Keratinocyte (primary cell): ENCODE measurements around the gene GLCE. TPM values are rescaled to one million over a fixed set of nuclear protein-coding genes. Genes with fewer than 3 reads are reported as not detected.

Source experiments
- DNase-seq: peaks from one replicate; pipeline ENCODE4 v3.0.0-alpha.2; 2011; ENCODE audit warnings: low read depth, missing footprints, low spot score
- FAIRE-seq: peaks from 2 replicates; lab custom pipeline; 2011; peaks lifted over from hg19 to GRCh38; lab: Jason Lieb, UNC
- H2AFZ ChIP-seq: 2 replicates; pipeline ENCODE4 v1.6.0; 2012; ENCODE audit warnings: low read length, control low read depth, inconsistent platforms; ENCODE audit not compliant: control insufficient read depth
- H3K27ac ChIP-seq: 2 replicates; pipeline ENCODE4 v1.5.1; 2011; ENCODE audit warnings: low read length; ENCODE audit not compliant: control insufficient read depth, insufficient read depth
- H3K27me3 ChIP-seq: 3 replicates; pipeline ENCODE4 v1.6.0; 2011; ENCODE audit warnings: low read length; ENCODE audit not compliant: control insufficient read depth, insufficient read depth; ENCODE audit errors: extremely low read depth
- H3K36me3 ChIP-seq, 2 experiments: 2 replicates in 1 of 2; 3 replicates in 1 of 2; pipeline ENCODE4 v1.5.1; 2011; ENCODE audit warnings: low read length in 2 of 2, mild to moderate bottlenecking in 1 of 2; ENCODE audit not compliant: control insufficient read depth in 2 of 2, insufficient read depth in 2 of 2; ENCODE audit errors: extremely low read depth in 1 of 2
- H3K4me1 ChIP-seq: 3 replicates; pipeline ENCODE4 v1.5.1; 2011; ENCODE audit warnings: low read length; ENCODE audit not compliant: control insufficient read depth, insufficient read depth; ENCODE audit errors: extremely low read depth
- H3K4me2 ChIP-seq: 3 replicates; pipeline ENCODE4 v1.6.0; 2011; ENCODE audit warnings: low read depth, low read length; ENCODE audit not compliant: control insufficient read depth, insufficient read depth; ENCODE audit errors: extremely low read depth
- H3K4me3 ChIP-seq, 3 experiments: fragments of 200-600 bp in 1 of 3; sonication (generic) in 1 of 3; 2 replicates in 2 of 3; 3 replicates in 1 of 3; pipeline ENCODE4 v1.5.1; 2011 to 2016; ENCODE audit warnings: low read length in 3 of 3, mild to moderate bottlenecking in 3 of 3, control low read depth in 2 of 3, inconsistent platforms in 1 of 3, low read depth in 1 of 3, mixed read lengths in 1 of 3, mixed run types in 1 of 3, moderate library complexity in 1 of 3; ENCODE audit not compliant: control insufficient read depth in 2 of 3, insufficient read depth in 2 of 3; ENCODE audit errors: extremely low read depth in 1 of 3
- H3K79me2 ChIP-seq: 2 replicates; pipeline ENCODE4 v1.6.0; 2012; ENCODE audit warnings: low read length; ENCODE audit not compliant: control insufficient read depth, insufficient read depth
- H3K9ac ChIP-seq: 3 replicates; pipeline ENCODE4 v1.6.0; 2011; ENCODE audit warnings: low read length; ENCODE audit not compliant: control insufficient read depth, insufficient read depth; ENCODE audit errors: extremely low read depth
- H3K9me1 ChIP-seq: 3 replicates; pipeline ENCODE4 v1.6.0; 2011; ENCODE audit warnings: low read length; ENCODE audit not compliant: control insufficient read depth, insufficient read depth; ENCODE audit errors: extremely low read depth
- H3K9me3 ChIP-seq: 2 replicates; pipeline ENCODE4 v1.5.1; 2012; ENCODE audit warnings: low read depth, low read length; ENCODE audit not compliant: control insufficient read depth
- H4K20me1 ChIP-seq: 3 replicates; pipeline ENCODE4 v1.6.0; 2011; ENCODE audit warnings: low read length; ENCODE audit not compliant: control insufficient read depth, insufficient read depth; ENCODE audit errors: extremely low read depth
- EZH2 ChIP-seq: IDR thresholded peaks from one replicate; pipeline ENCODE4 v1.6.1; 2012; ENCODE audit warnings: inconsistent platforms, mild to moderate bottlenecking, low read length, moderate library complexity
- dilution Hi-C: fragments of 300-500 bp; cut with MboI; formaldehyde crosslinking; loops from one replicate; pipeline ENCODE4 v1.7.0; 2020; ENCODE audit warnings: low sequenced_read_pairs; ENCODE audit not compliant: extremely low pct_ligation_motif_present
- polyA plus RNA-seq, 5 experiments: library from polyadenylated mRNA; depleted of rRNA in 3 of 5; stranded (reverse) in 3 of 5; stranded (forward) in 1 of 5; unstranded in 1 of 5; fragments of >200 nt; gene quantifications; 1 replicate in 1 of 5; 2 replicates in 3 of 5; 3 replicates in 1 of 5; pipeline versions ENCODE4 v1.2.1 to v1.2.3, GENCODE V29; 2011 to 2012; ENCODE audit warnings: missing spikeins in 2 of 5, low read depth in 1 of 5, low replicate concordance in 1 of 5
- TF ChIP-seq, protein P1 (sequence below), 3 experiments: IDR thresholded peaks in 1 of 3; conservative IDR thresholded peaks in 1 of 3; optimal IDR thresholded peaks in 1 of 3; 2 replicates in 2 of 3; 3 replicates in 1 of 3; pipeline versions ENCODE3 to v1.5.1; 2011; ENCODE audit warnings: low read length in 3 of 3, mild to moderate bottlenecking in 3 of 3, moderate library complexity in 2 of 3, control low read depth in 1 of 3, inconsistent platforms in 1 of 3; ENCODE audit not compliant: insufficient read depth in 2 of 3; ENCODE audit errors: extremely low read depth in 1 of 3

The GLCE gene
- polyA plus RNA-seq, 1 donor (not counting 4 experiments of a cell fraction or from before 2014, with no cell fraction given), result 16.3 TPM

DNA sequence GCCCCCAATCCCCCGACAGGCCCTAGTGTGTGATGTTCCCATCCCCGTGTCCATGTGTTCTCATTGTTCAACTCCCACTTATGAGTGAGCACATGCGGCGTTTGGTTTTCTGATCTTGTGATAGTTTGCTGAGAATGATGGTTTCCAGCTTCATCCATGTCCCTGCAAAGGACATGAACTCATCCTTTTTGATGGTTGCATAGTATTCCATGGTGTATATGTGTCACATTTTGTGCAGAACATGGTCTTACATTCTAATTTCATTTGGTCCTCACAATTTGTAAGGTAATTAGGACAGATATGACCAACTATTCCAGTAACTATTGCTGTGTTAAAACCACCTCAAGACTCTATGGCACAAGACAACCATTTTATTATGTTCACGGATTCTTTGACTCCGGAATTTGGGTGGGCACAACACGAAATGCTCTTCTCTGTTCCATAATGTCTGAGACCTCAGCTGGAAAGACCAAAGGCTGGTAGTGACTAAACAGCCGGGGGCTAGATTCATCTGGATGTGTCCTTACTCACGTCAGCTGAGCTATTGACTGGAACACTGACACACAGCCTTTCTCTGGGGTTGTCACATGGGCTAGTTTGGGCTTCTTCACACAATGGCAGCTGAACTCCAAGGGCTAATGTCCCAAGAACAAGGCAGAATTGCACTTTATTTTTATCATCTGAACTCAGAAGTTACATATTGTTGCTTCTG, 13.6 kb upstream of the GLCE start:
- dilution Hi-C loops, result no loop called here
- DNase-seq, result no peak
- Histone ChIP-seq H3K9me1 (no peaks in the 10 kb centered on the region), H3K27me3 (peaks cover 31% of the 10 kb centered on the region), H3K27ac (no peak overlapping the region), H3K4me2 (no peak overlapping the region), H3K36me3 (no peaks in the 10 kb centered on the region), H2AFZ (no peak overlapping the region), H3K79me2 (no peaks in the 10 kb centered on the region), H3K9me3 (no peaks in the 10 kb centered on the region), H3K4me1 (no peaks in the 10 kb centered on the region), H3K9ac (no peak overlapping the region), H3K4me3 (no peak overlapping the region), H4K20me1 (no peaks in the 10 kb centered on the region)
- TF ChIP-seq EZH2, result no peak
- TF ChIP-seq, protein P1, sequence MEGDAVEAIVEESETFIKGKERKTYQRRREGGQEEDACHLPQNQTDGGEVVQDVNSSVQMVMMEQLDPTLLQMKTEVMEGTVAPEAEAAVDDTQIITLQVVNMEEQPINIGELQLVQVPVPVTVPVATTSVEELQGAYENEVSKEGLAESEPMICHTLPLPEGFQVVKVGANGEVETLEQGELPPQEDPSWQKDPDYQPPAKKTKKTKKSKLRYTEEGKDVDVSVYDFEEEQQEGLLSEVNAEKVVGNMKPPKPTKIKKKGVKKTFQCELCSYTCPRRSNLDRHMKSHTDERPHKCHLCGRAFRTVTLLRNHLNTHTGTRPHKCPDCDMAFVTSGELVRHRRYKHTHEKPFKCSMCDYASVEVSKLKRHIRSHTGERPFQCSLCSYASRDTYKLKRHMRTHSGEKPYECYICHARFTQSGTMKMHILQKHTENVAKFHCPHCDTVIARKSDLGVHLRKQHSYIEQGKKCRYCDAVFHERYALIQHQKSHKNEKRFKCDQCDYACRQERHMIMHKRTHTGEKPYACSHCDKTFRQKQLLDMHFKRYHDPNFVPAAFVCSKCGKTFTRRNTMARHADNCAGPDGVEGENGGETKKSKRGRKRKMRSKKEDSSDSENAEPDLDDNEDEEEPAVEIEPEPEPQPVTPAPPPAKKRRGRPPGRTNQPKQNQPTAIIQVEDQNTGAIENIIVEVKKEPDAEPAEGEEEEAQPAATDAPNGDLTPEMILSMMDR (optimal IDR thresholded peaks at IDR 0.05 in 1 of 3, IDR thresholded peaks at IDR 0.05 in 1 of 3, conservative IDR thresholded peaks at IDR 0.05 in 1 of 3; ENCODE audit: extremely low read depth in 1 of 3, insufficient read depth in 2 of 3, low read length in 3 of 3), result no peak
- FAIRE-seq, result no peak

DNA sequence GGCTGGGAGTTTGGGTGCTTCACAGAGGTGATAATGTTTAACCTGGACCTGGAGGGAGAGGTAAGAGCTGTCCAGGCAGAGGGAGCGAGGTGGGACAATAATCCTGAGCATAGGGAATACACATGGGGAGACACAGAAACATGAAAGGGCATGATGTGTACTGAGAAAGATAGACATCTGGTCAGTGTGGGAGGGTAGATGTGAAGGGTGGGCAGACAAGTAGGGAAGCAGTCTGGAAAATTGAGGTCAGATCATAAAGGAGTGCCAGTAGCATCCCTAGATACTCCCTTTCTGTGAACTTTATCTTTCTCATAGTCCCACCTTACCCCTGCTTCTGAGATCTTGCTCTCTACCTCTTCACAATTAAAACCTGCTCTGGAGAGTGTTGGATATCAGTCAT, 12.0 kb upstream of the GLCE start:
- dilution Hi-C loops, result no loop called here
- Histone ChIP-seq H3K27me3 (peaks cover 31% of the 10 kb centered on the region), H3K9me3 (no peaks in the 10 kb centered on the region), H3K4me3 (no peak overlapping the region), H3K36me3 (no peaks in the 10 kb centered on the region), H3K9ac (no peak overlapping the region), H3K79me2 (no peaks in the 10 kb centered on the region), H2AFZ (no peak overlapping the region), H3K4me1 (no peaks in the 10 kb centered on the region), H3K9me1 (no peaks in the 10 kb centered on the region), H3K4me2 (no peak overlapping the region), H3K27ac (no peak overlapping the region), H4K20me1 (no peaks in the 10 kb centered on the region)
- no peak for FAIRE-seq
- no peak for DNase-seq
- TF ChIP-seq, protein P1 (optimal IDR thresholded peaks at IDR 0.05 in 1 of 3, IDR thresholded peaks at IDR 0.05 in 1 of 3, conservative IDR thresholded peaks at IDR 0.05 in 1 of 3; ENCODE audit: extremely low read depth in 1 of 3, insufficient read depth in 2 of 3, low read length in 3 of 3), result no peak
- no peak for TF ChIP-seq EZH2
